Pancreas (tissue), 10 donors: ENCODE measurements around the gene CD79B. TPM values are rescaled to one million over a fixed set of nuclear protein-coding genes. Genes with fewer than 3 reads are reported as not detected.
A peak's percentile ranks its signal among the peaks of the same experiment; 100 is the strongest.

Experiments used
- ATAC-seq, 4 donors: fragments of 200-7000 bp; cut with Tn5 transposase; one replicate each; pipeline versions ENCODE4 v1.8.0 to v1.9.1; 2020; ENCODE audit warnings: mild to moderate bottlenecking in 4 of 4, moderate library complexity in 4 of 4
- DNase-seq, 6 donors: peaks; one replicate each; pipeline ENCODE4 v3.0.0-alpha.2; 2020
- FAIRE-seq: peaks from 2 replicates; lab custom pipeline; 2012; peaks lifted over from hg19 to GRCh38; lab: Jason Lieb, UNC
- H3K27ac ChIP-seq, 4 donors: fragments of 200-600 bp; sonication (generic); 1 replicate in 3 of 4; 2 replicates in 1 of 4; pipeline versions ENCODE4 v1.5.0 to v1.8.0; 2020
- H3K27me3 ChIP-seq, 4 donors: fragments of 200-600 bp; one replicate each; pipeline ENCODE4 v1.8.0; 2021
- H3K36me3 ChIP-seq, 3 donors: fragments of 200-600 bp; sonication (generic) in 1 of 3; one replicate each; pipeline versions ENCODE4 v1.5.0 to v1.8.0; 2020 to 2021
- H3K4me1 ChIP-seq, 3 donors: fragments of 200-600 bp; one replicate each; pipeline ENCODE4 v1.8.0; 2021
- H3K4me3 ChIP-seq, 4 donors: fragments of 200-600 bp; sonication (generic) in 2 of 4; one replicate each; pipeline versions ENCODE4 v1.5.0 to v1.8.0; 2020 to 2021
- H3K9me3 ChIP-seq, 4 donors: fragments of 200-600 bp; one replicate each; pipeline ENCODE4 v1.8.0; 2021
- CTCF ChIP-seq, 4 donors: fragments of 200-600 bp; sonication (generic) in 3 of 4; IDR thresholded peaks; one replicate each; pipeline versions ENCODE4 v1.5.0 to v1.8.0; 2021; ENCODE audit warnings: antibody characterized with exemption in 4 of 4
- WGBS, 2 donors: extraction: QIAGEN DNeasy Blood & Tissue Kit; methylation state at CpG; one replicate each; pipeline ENCODE4 v1.1.7; 2013; 5-methylcytosine and 5-hydroxymethylcytosine counted together
- intact Hi-C, 3 donors: fragments of 100-400 bp; cut with DNase I; formaldehyde crosslinking; loops; one replicate each; pipeline versions ENCODE4 v1.11.1 to v1.14.2; 2022
- polyA plus RNA-seq, 2 donors: library from polyadenylated mRNA; stranded (reverse); fragments of 200-250 nt; gene quantifications; one replicate each; pipeline ENCODE4 v1.2.3, GENCODE V29; 2013
- total RNA-seq, 6 donors: library from RNA; stranded (reverse); fragmentation: NEBNext Ultra II Directional in 4 of 6; extraction: Animal tissue kit (Norgen Biotek cat#: 25700) in 4 of 6; gene quantifications; one replicate each; pipeline versions ENCODE4 v1.2.1 to v1.2.4, GENCODE V29; 2021 to 2023
- donor health status: healthy with polysubstance abuse.
- donor health status: DM: no; HTN: no; CAD: no; lungs with moderate emphysema.
- donor health status: DM: no; HTN: no; CAD: no.
- donor health status: control.
- donor health status: control.
- donor health status: Bipolar disorder and iron deficiency.
- donor health status: DM: yes; HTN: yes; CAD: no.
- donor health status: DM: no; HTN: no; CAD: no.
- donor health status: DM: no; HTN: no; CAD: no.
- donor health status: DM: yes; HTN: yes; CAD: no.

The CD79B gene
- total and polyA plus RNA-seq, 8 donors, result 0.20 to 1.2 (median 0.80) TPM

GRCh38 chr17:63974594-63975192 is 42.6 kb upstream of the CD79B start:
- TF ChIP-seq CTCF (IDR thresholded peaks at IDR 0.05), result no peak
- H3K36me3 ChIP-seq, result no peaks in the 10 kb centered on the region
- 69 to 77% methylated on average over 10 of the region's 10 CpGs for WGBS, 2 donors
- no peaks in the 10 kb centered on the region for H3K9me3 ChIP-seq
- ATAC-seq (no peak), FAIRE-seq (no peak), DNase-seq (no peak)
- intact Hi-C loops, result no loop called here
- no peak overlapping the region for H3K27ac ChIP-seq
- no peaks in the 10 kb centered on the region for H3K4me1 ChIP-seq
- no peaks in the 10 kb centered on the region for H3K27me3 ChIP-seq
- H3K4me3 ChIP-seq, result no peak overlapping the region

- FAIRE-seq, result no peak
- no peak overlapping the region for H3K4me3 ChIP-seq
- no peak overlapping the region for H3K27ac ChIP-seq
- TF ChIP-seq CTCF (IDR thresholded peaks at IDR 0.05), result no peak
- intact Hi-C loops, result no loop called here
- H3K27me3 ChIP-seq, result no peaks in the 10 kb centered on the region
- H3K4me1 ChIP-seq, result no peaks in the 10 kb centered on the region
- peak in 1 of 4 donors; percentile 38 for ATAC-seq
- 59 to 74% methylated on average over 11 to 12 of the region's 12 CpGs for WGBS, 2 donors
- no peak for DNase-seq
- H3K36me3 ChIP-seq, result no peaks in the 10 kb centered on the region
- H3K9me3 ChIP-seq, result no peaks in the 10 kb centered on the region
Observed at GRCh38 chr17:63973930-63974593, 41.9 kb upstream of the CD79B start.

GRCh38 chr17:63973247-63973646 is 41.1 kb upstream of the CD79B start:
- no peaks in the 10 kb centered on the region for H3K9me3 ChIP-seq
- TF ChIP-seq CTCF (IDR thresholded peaks at IDR 0.05), result no peak
- ATAC-seq, result no peak
- H3K27ac ChIP-seq, result no peak overlapping the region
- DNase-seq, result no peak
- no peak overlapping the region for H3K4me3 ChIP-seq
- 78 to 96% methylated on average over 6 of the region's 6 CpGs for WGBS, 2 donors
- H3K27me3 ChIP-seq, result no peaks in the 10 kb centered on the region
- no peaks in the 10 kb centered on the region for H3K36me3 ChIP-seq
- no peaks in the 10 kb centered on the region for H3K4me1 ChIP-seq
- FAIRE-seq, result no peak
- intact Hi-C loops, result no loop called here

- Histone ChIP-seq H3K27ac (no peak within 1 kb of the TSS), H3K27me3 (no peaks in the 10 kb centered on the region), H3K4me3 (no peak within 1 kb of the TSS), H3K9me3 (no peaks in the 10 kb centered on the region), H3K4me1 (no peaks in the 10 kb centered on the region), H3K36me3 (no peaks in the 10 kb centered on the region)
- ATAC-seq, result no peak
- WGBS, 2 donors, result 88 to 92% methylated on average over 14 of the region's 14 CpGs
- FAIRE-seq, result no peak
- TF ChIP-seq CTCF (IDR thresholded peaks at IDR 0.05), result no peak
- no peak for DNase-seq
- intact Hi-C loops, result no loop called here
Observed at GRCh38 chr17:63972796-63973195, 40.7 kb upstream of the CD79B start, which contains the start of gene SCN4A. Gene SCN4A (minus strand): TSS chr17:63972918. CDS start chr17:63972841, 77 bp downstream.

- ATAC-seq (no peak), FAIRE-seq (no peak), DNase-seq (no peak)
- 73 to 85% methylated on average over 10 of the region's 10 CpGs for WGBS, 2 donors
- TF ChIP-seq CTCF (IDR thresholded peaks at IDR 0.05), result no peak
- H3K36me3 ChIP-seq, result no peaks in the 10 kb centered on the region
- H3K4me3 ChIP-seq, result no peak overlapping the region
- H3K27me3 ChIP-seq, result no peaks in the 10 kb centered on the region
- intact Hi-C loops, result no loop called here
- H3K9me3 ChIP-seq, result no peaks in the 10 kb centered on the region
- H3K4me1 ChIP-seq, result no peaks in the 10 kb centered on the region
- H3K27ac ChIP-seq, result no peak overlapping the region
Observed at GRCh38 chr17:63969278-63969677, 37.1 kb upstream of the CD79B start.
